Measurements from ENCODE around the gene BRD3.

Gene BRD3

GRCh38 chr9:134026981-134027380 lies 40.8 kb downstream of the BRD3 start:
- H3K4me3 ChIP-seq (ENCODE audit: extremely low read depth, insufficient read depth, low read length, poor library complexity, severe bottlenecking): no peak overlapping the region
- no peaks in the 10 kb centered on the region for H3K9me3 ChIP-seq (ENCODE audit: control insufficient read depth, low read length)
- H3K36me3 ChIP-seq (ENCODE audit: control insufficient read depth, insufficient read depth, low read length): peaks cover 42% of the 10 kb centered on the region
- WGBS, 2 experiments (ENCODE audit: insufficient coverage in 2 of 2): 97 to 99% methylated on average over 6 to 7 of the region's 8 CpGs
- H3K27ac ChIP-seq (ENCODE audit: low read depth, low read length, severe bottlenecking): no peak overlapping the region
- H3K4me1 ChIP-seq (ENCODE audit: control insufficient read depth, insufficient read depth, low read length, poor library complexity, severe bottlenecking): peaks cover 8% of the 10 kb centered on the region

GRCh38 chr9:134026581-134026980 lies 41.2 kb downstream of the BRD3 start:
- peak overlapping the region; percentile 79 for H3K4me3 ChIP-seq (ENCODE audit: extremely low read depth, insufficient read depth, low read length, poor library complexity, severe bottlenecking)
- H3K27ac ChIP-seq (ENCODE audit: low read depth, low read length, severe bottlenecking): no peak overlapping the region
- H3K4me1 ChIP-seq (ENCODE audit: control insufficient read depth, insufficient read depth, low read length, poor library complexity, severe bottlenecking): peaks cover 8% of the 10 kb centered on the region
- whole genome bisulfite sequencing, 2 experiments (ENCODE audit: insufficient coverage in 2 of 2): 89 to 91% methylated on average over 18 of the region's 18 CpGs
- H3K9me3 ChIP-seq (ENCODE audit: control insufficient read depth, low read length): no peaks in the 10 kb centered on the region
- H3K36me3 ChIP-seq (ENCODE audit: control insufficient read depth, insufficient read depth, low read length): peaks cover 38% of the 10 kb centered on the region

GRCh38 chr9:134025606-134026541 lies 42.0 kb downstream of the BRD3 start:
- Histone ChIP-seq H3K36me3 (ENCODE audit: control insufficient read depth, insufficient read depth, low read length) (peaks cover 31% of the 10 kb centered on the region), H3K27ac (ENCODE audit: low read depth, low read length, severe bottlenecking) (peak overlapping the region; percentile 69), H3K4me3 (ENCODE audit: extremely low read depth, insufficient read depth, low read length, poor library complexity, severe bottlenecking) (peak overlapping the region; percentile 79), H3K4me1 (ENCODE audit: control insufficient read depth, insufficient read depth, low read length, poor library complexity, severe bottlenecking) (peaks cover 8% of the 10 kb centered on the region), H3K9me3 (ENCODE audit: control insufficient read depth, low read length) (no peaks in the 10 kb centered on the region)
- WGBS, 2 experiments (ENCODE audit: insufficient coverage in 2 of 2): 18 to 20% methylated on average over 37 to 56 of the region's 66 CpGs

GRCh38 chr9:134024828-134025605 lies 42.8 kb downstream of the BRD3 start, which contains the start of gene BRD3OS:
BRD3OS (plus strand) TSS chr9:134025481; CDS start chr9:134026748, 1,267 bp downstream.
- H3K9me3 ChIP-seq (ENCODE audit: control insufficient read depth, low read length): no peaks in the 10 kb centered on the region
- H3K36me3 ChIP-seq (ENCODE audit: control insufficient read depth, insufficient read depth, low read length): peaks cover 25% of the 10 kb centered on the region
- peak within 1 kb of the TSS; percentile 79 for H3K4me3 ChIP-seq (ENCODE audit: extremely low read depth, insufficient read depth, low read length, poor library complexity, severe bottlenecking)
- peak within 1 kb of the TSS; percentile 69 for H3K27ac ChIP-seq (ENCODE audit: low read depth, low read length, severe bottlenecking)
- 3% methylated on average over 32 to 37 of the region's 43 CpGs for WGBS, 2 experiments (ENCODE audit: insufficient coverage in 2 of 2)
- H3K4me1 ChIP-seq (ENCODE audit: control insufficient read depth, insufficient read depth, low read length, poor library complexity, severe bottlenecking): peaks cover 8% of the 10 kb centered on the region

GRCh38 chr9:134024214-134024792 lies 43.5 kb downstream of the BRD3 start:
- WGBS, 2 experiments (ENCODE audit: insufficient coverage in 2 of 2): 100% methylated on average over 1 of the region's 4 CpGs
- H3K4me3 ChIP-seq (ENCODE audit: extremely low read depth, insufficient read depth, low read length, poor library complexity, severe bottlenecking): peak overlapping the region; percentile 20
- H3K4me1 ChIP-seq (ENCODE audit: control insufficient read depth, insufficient read depth, low read length, poor library complexity, severe bottlenecking): peaks cover 8% of the 10 kb centered on the region
- H3K36me3 ChIP-seq (ENCODE audit: control insufficient read depth, insufficient read depth, low read length): peaks cover 19% of the 10 kb centered on the region
- no peaks in the 10 kb centered on the region for H3K9me3 ChIP-seq (ENCODE audit: control insufficient read depth, low read length)
- H3K27ac ChIP-seq (ENCODE audit: low read depth, low read length, severe bottlenecking): no peak overlapping the region

- Histone ChIP-seq H3K4me3 (ENCODE audit: extremely low read depth, insufficient read depth, low read length, poor library complexity, severe bottlenecking) (no peak overlapping the region), H3K27ac (ENCODE audit: low read depth, low read length, severe bottlenecking) (no peak overlapping the region), H3K36me3 (ENCODE audit: control insufficient read depth, insufficient read depth, low read length) (no peaks in the 10 kb centered on the region), H3K4me1 (ENCODE audit: control insufficient read depth, insufficient read depth, low read length, poor library complexity, severe bottlenecking) (no peaks in the 10 kb centered on the region), H3K9me3 (ENCODE audit: control insufficient read depth, low read length) (peaks cover 26% of the 10 kb centered on the region)
- WGBS, 2 experiments (ENCODE audit: insufficient coverage in 2 of 2): no CpG with 5 or more reads among the region's 2 CpGs
Observed at GRCh38 chr9:134014946-134015345, 52.9 kb downstream of the BRD3 start.

GRCh38 chr9:134011401-134011800 lies 56.4 kb downstream of the BRD3 start:
- peaks cover 26% of the 10 kb centered on the region for H3K9me3 ChIP-seq (ENCODE audit: control insufficient read depth, low read length)
- no peaks in the 10 kb centered on the region for H3K4me1 ChIP-seq (ENCODE audit: control insufficient read depth, insufficient read depth, low read length, poor library complexity, severe bottlenecking)
- no peak overlapping the region for H3K27ac ChIP-seq (ENCODE audit: low read depth, low read length, severe bottlenecking)
- no peaks in the 10 kb centered on the region for H3K36me3 ChIP-seq (ENCODE audit: control insufficient read depth, insufficient read depth, low read length)
- H3K4me3 ChIP-seq (ENCODE audit: extremely low read depth, insufficient read depth, low read length, poor library complexity, severe bottlenecking): no peak overlapping the region
- WGBS, 2 experiments (ENCODE audit: insufficient coverage in 2 of 2): 85 to 92% methylated on average over 4 to 5 of the region's 6 CpGs

- Histone ChIP-seq H3K9me3 (ENCODE audit: control insufficient read depth, low read length) (peaks cover 26% of the 10 kb centered on the region), H3K4me3 (ENCODE audit: extremely low read depth, insufficient read depth, low read length, poor library complexity, severe bottlenecking) (no peak overlapping the region), H3K36me3 (ENCODE audit: control insufficient read depth, insufficient read depth, low read length) (no peaks in the 10 kb centered on the region), H3K4me1 (ENCODE audit: control insufficient read depth, insufficient read depth, low read length, poor library complexity, severe bottlenecking) (no peaks in the 10 kb centered on the region), H3K27ac (ENCODE audit: low read depth, low read length, severe bottlenecking) (no peak overlapping the region)
- 87 to 96% methylated on average over 18 of the region's 20 CpGs for WGBS, 2 experiments (ENCODE audit: insufficient coverage in 2 of 2)
Observed at GRCh38 chr9:134010310-134011173, 57.3 kb downstream of the BRD3 start.

GRCh38 chr9:134007571-134007970 lies 60.3 kb downstream of the BRD3 start:
- H3K27ac ChIP-seq (ENCODE audit: low read depth, low read length, severe bottlenecking): no peak overlapping the region

GRCh38 chr9:134007150-134007549 lies 60.7 kb downstream of the BRD3 start:
- Histone ChIP-seq H3K36me3 (ENCODE audit: control insufficient read depth, insufficient read depth, low read length) (no peaks in the 10 kb centered on the region), H3K27ac (ENCODE audit: low read depth, low read length, severe bottlenecking) (no peak overlapping the region), H3K9me3 (ENCODE audit: control insufficient read depth, low read length) (peaks cover 17% of the 10 kb centered on the region), H3K4me3 (ENCODE audit: extremely low read depth, insufficient read depth, low read length, poor library complexity, severe bottlenecking) (no peak overlapping the region), H3K4me1 (ENCODE audit: control insufficient read depth, insufficient read depth, low read length, poor library complexity, severe bottlenecking) (no peaks in the 10 kb centered on the region)
- WGBS, 2 experiments (ENCODE audit: insufficient coverage in 2 of 2): 74 to 88% methylated on average over 5 to 6 of the region's 6 CpGs

More at GRCh38 chr9:134007571-134007970, 60.3 kb downstream of the BRD3 start:
- WGBS, 2 experiments (ENCODE audit: insufficient coverage in 2 of 2): 91 to 92% methylated on average over 7 to 8 of the region's 9 CpGs
- Histone ChIP-seq H3K36me3 (ENCODE audit: control insufficient read depth, insufficient read depth, low read length) (no peaks in the 10 kb centered on the region), H3K4me3 (ENCODE audit: extremely low read depth, insufficient read depth, low read length, poor library complexity, severe bottlenecking) (no peak overlapping the region), H3K4me1 (ENCODE audit: control insufficient read depth, insufficient read depth, low read length, poor library complexity, severe bottlenecking) (no peaks in the 10 kb centered on the region), H3K9me3 (ENCODE audit: control insufficient read depth, low read length) (peaks cover 17% of the 10 kb centered on the region)

Data from mesodermal cell (in vitro differentiated cells).